ELF-1 (cell line): Measurements from ENCODE around the gene RCVRN.
A peak's percentile ranks its signal among the peaks of the same experiment; 100 is the strongest.

Source experiments
- DNase-seq: peaks from one replicate; pipeline ENCODE4 v3.0.0-alpha.2; 2016; ENCODE audit warnings: low read depth, low spot score

RCVRN gene

DNA sequence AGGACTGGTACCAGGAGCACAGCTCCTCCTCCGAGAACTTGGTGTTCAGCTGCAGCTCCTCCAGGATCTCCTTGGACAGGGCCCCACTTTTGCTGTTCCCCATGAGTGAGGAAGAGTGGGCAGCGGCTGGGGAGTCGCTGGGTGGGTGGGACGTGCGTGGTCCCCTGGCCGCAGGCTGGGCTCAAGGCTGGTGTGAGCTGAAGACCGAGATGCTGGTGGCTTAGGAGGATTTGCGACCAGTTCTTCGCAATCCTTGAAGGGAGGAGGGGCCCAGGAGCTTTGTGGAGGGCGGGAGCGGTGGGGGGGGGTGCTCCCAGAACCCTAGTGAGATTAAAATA is at the start of gene RCVRN:
RCVRN (minus strand) TSS at position 194 of the 338 bp plus-strand sequence; CDS start at position 103, 91 bp downstream.
- no peak for DNase-seq

DNA sequence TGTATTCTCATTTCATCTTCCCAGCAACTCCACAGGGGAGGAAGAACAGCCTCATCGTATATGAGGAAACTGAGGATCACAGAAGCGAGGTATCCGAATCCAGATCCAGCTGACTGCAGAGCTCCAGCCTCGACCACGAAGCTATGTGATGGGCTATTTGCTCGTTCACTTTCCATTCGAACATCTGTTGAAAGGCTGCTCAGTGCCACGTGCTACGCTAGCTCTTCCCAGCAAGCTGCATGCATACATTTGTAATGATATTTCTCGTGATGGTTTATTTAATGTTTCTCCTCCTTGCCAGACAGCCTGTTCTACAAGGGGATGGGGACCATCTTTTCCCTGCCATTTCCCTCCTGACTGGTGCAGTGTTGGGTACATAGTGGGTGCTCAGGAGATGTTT is 48.4 kb upstream of the RCVRN start:
- no peak for DNase-seq

DNA sequence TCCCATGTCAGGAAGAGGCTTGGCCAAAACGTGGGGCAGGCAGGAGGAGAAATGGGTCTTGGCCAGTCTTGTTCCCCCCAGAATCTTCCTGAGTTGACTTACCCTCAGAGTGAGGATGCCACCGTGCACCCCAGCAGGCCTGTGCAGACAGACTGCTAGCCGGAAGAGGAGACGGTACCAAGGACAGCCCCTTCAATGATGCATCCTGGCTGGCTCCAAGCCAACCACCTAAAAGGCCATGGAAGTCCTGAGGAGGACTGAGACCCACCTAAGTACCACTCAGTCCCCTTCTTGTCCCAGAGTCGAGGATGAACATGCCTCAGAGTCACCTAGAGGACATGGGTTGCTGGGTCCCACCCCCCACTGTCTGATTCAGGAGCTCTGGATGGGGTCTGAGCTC is 46.7 kb upstream of the RCVRN start:
- DNase-seq, result no peak

DNA sequence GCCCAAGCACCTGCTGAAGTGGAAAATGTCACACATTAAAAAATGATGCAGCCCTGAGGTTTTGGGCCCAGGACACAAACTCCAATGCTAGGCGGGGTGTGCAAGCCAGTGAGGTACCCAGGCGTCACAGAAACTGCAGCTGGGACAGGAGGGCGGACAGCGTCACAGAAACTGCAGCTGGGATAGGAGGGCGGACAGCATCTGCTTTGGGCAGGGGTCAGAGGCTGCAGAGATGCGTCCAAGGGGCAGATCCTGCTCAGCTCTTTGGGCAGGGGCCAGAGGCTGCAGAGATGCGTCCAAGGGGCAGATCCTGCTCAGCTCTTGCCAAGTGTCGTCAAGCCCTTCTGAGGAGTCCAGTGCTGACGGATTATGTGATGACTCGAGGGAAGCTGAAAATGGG is 43.9 kb upstream of the RCVRN start:
- DNase-seq, result no peak

- DNase-seq, result no peak
These were observed 39.6 kb upstream of the RCVRN start for GRCh38 chr17:9944704-9945103.

DNA sequence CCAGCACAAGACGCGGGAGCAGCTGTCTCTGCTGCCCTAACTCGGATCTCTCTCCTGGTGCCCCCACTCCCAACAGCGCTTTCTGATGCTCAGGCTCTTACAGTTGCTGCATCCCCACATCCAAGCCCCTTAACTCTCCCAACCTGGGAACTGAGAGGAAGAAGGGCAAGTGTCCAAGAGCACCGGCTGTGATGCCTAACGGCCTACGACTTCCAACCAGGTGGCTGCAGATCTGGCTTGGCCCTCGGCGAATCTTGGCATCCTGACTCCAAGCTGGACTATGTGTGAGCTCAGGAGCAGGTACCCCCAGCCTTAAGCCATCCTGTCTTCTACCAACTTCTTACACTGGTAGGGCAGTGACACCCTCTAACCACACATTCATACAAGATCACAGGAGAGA is 38.3 kb upstream of the RCVRN start:
- no peak for DNase-seq

DNA sequence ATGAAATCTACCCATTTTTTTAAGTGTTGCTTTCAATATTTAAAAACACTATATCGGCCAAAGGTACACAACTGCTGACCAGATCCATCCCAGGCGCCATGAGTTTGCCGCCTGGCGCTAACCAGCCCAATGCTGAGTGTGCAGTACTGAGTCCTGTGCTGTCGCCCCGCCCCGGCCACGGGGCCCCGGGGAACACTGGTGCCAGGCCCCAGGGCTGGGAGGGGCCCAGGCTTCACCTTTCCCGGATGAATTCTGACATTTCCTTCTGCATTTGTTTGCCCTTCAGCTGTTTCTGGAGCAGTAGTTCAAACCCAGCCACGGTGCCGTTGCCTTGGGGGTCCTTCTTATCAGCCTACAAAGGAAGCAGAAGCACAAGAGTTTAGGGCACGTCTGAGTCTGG is 37.8 kb upstream of the RCVRN start:
- peak; percentile 30 for DNase-seq

- no peak for DNase-seq
These were observed 36.2 kb upstream of the RCVRN start for GRCh38 chr17:9941305-9941704.

GRCh38 chr17:9940841-9941240 is 35.8 kb upstream of the RCVRN start:
- DNase-seq, result no peak

GRCh38 chr17:9938764-9939163 is 33.7 kb upstream of the RCVRN start:
- no peak for DNase-seq

GRCh38 chr17:9937901-9938300 is 32.8 kb upstream of the RCVRN start:
- DNase-seq, result no peak

DNA sequence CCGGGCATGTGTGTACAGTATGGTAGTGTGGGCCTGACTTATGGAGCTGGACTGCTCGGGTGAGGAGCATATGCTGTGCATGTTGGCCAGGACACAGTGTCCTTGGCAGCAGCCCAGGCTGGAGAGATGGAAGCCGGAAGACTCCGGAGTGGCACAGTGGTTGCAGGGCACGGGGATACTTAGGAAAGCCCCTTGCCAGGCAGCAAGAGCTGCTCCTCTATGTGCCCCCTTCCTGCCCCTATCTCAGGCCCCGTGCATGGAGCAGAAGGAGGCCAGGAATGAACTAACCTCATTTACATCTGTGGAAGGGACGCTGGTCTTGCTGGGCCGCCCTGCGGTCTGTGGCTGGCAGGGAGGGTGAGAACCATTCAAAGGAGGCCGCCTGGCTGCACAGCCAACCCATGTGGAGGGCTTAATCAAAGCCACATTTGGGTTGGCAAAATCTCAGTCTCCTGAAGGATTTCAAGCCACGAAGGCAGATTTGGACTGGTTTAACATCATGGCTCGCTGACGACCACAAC is 32.2 kb upstream of the RCVRN start:
- DNase-seq, result no peak

DNA sequence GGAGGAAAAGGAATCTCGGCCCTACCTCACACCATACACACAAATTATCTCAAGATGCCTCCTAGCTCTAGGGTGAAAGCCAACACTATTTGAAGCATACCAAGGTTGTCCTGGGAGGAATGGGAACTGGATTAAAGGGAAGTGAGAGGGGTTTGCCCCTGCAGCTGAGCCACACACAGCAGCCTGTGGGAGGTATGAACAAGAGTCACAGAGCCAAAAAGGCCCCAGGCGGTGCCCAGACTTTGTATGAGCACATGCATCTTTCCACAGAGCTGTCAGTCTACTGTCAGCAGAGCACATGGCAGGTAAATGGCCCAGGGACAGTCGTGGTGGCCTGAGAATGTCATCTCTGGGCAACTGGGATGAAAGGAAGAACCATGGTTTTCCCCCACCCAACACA is 31.0 kb upstream of the RCVRN start:
- no peak for DNase-seq

DNA sequence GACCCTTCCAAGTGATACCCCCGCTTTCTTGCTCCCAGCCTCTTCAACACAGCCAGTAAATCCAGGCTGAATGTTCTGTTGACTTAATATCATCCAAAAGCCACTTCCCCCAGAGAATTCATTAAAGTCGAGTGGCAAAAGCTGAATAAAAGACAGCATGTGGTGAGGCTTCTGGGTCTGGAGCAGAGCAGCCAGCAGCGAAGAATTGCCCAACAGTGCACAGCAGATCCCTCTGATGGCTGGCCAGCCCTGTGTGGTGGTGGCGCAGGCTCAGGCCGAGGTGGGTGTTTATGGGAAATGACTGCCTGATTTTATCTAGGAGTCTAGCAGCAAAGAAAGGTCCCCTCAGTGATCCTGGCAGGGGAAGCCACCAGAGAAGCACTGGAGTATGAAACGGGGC is 30.3 kb upstream of the RCVRN start:
- no peak for DNase-seq

DNA sequence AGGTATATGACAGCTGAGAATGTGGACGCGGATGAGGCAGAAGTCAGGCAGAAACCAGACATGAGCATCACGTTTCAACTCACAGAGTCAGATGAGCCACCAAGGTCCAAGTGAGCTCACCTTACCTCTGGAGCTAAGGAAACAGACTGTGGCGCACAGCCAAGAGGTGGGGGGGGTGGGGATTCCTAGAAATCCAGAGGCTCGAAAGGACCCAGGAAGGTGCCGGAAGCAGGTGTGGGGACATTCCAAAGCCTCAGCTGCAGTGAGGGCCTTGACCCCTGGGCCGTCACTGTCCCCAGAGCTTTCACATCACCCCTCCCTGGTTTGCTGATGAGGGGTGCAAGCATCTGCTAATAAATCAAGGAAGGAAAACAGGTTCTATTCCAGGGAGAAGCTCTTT is 29.3 kb upstream of the RCVRN start:
- no peak for DNase-seq

- no peak for DNase-seq
These were observed 27.4 kb upstream of the RCVRN start for GRCh38 chr17:9932491-9932890.

DNA sequence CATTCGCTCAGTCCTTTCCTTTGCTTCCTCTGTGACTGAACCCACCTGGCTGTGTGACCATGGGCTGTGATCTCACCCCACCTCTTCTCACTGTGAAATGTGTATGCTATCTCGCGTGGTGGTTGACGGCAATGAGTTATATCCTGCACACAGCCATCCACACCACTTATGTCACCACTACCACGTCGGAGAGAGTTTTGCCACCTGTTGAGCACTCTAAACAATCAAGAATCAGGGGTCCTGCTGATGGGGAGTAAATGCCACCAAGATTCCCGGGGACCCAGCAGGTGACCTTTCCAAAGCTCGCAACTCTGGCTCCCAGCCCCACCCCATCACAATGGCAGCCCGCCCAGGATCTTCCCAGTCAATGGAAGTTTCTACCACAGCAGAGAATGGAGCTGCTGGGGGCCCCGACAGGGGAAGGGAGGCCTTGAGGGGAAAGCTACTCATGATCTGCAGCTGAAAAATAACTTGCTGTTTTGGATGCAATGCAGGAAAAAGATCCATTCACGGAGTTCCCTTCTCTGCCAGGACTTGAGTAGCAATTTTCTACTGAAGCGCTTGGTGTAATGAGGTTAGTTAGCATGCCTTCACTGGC is 26.2 kb upstream of the RCVRN start:
- DNase-seq, result no peak

DNA sequence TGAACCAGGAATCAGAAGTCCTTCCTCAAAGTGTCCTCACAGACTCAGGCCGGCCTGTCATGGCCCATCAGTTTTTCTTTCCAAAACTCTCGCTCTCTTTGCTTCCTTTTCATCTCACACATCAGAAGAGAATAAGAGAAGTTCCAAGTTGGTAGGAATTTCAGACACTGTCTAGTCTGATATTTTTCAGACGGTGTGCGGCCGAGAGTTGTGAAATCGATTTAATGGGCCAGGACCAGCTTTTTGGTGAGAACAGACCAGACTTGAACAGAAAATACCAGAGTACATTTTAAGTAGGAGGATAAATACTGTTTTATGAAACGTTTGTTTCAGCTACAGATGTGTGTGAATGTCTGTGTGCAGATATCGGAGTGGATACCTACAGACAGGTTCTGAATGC is 24.8 kb upstream of the RCVRN start:
- DNase-seq, result no peak

DNA sequence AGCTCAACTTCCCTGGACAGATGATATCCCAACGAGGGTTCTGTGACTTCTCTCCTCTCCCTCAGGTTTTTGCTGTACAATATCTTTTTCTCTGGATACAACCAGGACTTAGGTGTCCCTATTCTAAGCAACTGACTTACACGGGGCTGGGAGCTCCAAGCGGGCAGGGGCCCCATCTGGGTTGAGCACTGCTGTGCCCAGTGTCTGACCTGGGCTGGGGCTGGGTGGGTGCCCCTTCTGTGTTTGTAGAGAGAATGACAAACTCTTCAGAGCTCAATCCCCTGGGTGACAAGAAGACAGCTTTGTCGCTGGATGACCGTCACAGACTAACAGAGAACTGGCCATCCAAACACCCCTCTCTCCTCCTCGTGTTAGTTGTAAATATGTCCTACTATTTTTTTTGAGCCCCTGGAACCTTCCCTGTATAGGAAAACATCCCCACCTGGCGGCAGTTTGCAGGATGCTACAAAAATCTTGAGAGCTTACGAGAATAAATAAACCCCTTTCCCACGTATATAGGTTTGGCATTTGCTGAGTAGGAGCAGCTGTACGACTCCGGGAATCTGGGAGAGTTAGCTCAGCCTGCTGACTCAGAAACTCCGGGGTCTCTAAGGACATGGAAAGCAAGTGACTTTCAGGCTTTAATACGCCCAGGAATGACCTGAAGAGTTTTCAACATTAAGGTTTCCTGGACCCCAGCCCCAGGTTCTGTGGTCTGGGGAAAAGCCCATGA is 23.7 kb upstream of the RCVRN start:
- DNase-seq, result peak; percentile 75

GRCh38 chr17:9926150-9926804 is 21.2 kb upstream of the RCVRN start:
- no peak for DNase-seq

DNA sequence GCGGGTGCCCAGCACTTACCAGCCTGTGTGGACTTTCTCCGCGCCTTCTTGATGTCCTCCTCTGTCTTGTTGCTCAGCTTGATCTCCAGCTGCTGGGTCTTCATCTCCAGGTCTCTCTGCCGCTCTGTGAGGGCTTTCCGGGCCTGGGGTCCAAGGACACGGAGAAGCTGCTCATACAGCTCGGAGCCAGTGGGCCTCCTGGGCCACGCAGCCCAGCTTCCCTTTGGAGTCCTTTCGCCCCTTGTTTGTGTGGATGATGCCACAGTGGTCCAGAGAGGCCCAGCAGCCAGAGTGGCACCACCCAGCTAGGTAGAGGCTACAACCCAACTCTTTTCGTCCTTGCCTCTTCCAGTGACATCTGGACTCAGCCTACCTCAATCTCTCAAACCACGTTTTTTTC is 20.4 kb upstream of the RCVRN start:
- DNase-seq, result no peak

GRCh38 chr17:9924735-9925191 is 19.7 kb upstream of the RCVRN start:
- peak; percentile 75 for DNase-seq
